ENCODE measurements around the gene OR8G1. TPM values are rescaled to one million over a fixed set of nuclear protein-coding genes. Genes with fewer than 3 reads are reported as not detected.

OR8G1 gene
- total RNA-seq, 2 donors from 2014 or later: not detected

Other genes with a start within 250 kb of the OR8G1 start
- not detected for gene OR10G6, start 245.9 kb upstream of the OR8G1 start, total RNA-seq
- gene OR10G4, start 228.1 kb upstream of the OR8G1 start, total RNA-seq: not detected
- not detected for gene OR10G9, start 218.1 kb upstream of the OR8G1 start, total RNA-seq
- not detected for gene OR10G8, start 214.3 kb upstream of the OR8G1 start, total RNA-seq
- gene OR10G7, start 199.8 kb upstream of the OR8G1 start, total RNA-seq: not detected
- 1 to 10 TPM; 5.4 to 7.6 TPM for gene VWA5A, start 125.6 kb upstream of the OR8G1 start, total RNA-seq
- gene OR10D3, start 57.8 kb upstream of the OR8G1 start, total RNA-seq: not detected
- not detected for gene OR8G5, start 15.3 kb downstream of the OR8G1 start, total RNA-seq
- gene OR8D1, start 72.9 kb downstream of the OR8G1 start, total RNA-seq: not detected
- gene OR8D2, start 79.1 kb downstream of the OR8G1 start, total RNA-seq: not detected
- not detected for gene OR8B2, start 143.4 kb downstream of the OR8G1 start, total RNA-seq
- not detected for gene OR8B3, start 157.9 kb downstream of the OR8G1 start, total RNA-seq
- gene OR8B4, start 183.8 kb downstream of the OR8G1 start, total RNA-seq: not detected
- not detected for gene OR8B8, start 204.6 kb downstream of the OR8G1 start, total RNA-seq

Data from left cardiac atrium (tissue), 2 donors.